SH-SY5Y (cell line): ENCODE data around the gene RNGTT.

ENCODE experiments used
- GATA2 ChIP-seq: IDR thresholded peaks from 2 replicates; pipeline ENCODE4 v1.6.1; 2011; ENCODE audit warnings: mild to moderate bottlenecking, low read depth, low read length
- GATA3 ChIP-seq: IDR thresholded peaks from 2 replicates; pipeline ENCODE4 v1.6.1; 2011; ENCODE audit warnings: low read depth, mild to moderate bottlenecking, low read length, moderate library complexity

DNA sequence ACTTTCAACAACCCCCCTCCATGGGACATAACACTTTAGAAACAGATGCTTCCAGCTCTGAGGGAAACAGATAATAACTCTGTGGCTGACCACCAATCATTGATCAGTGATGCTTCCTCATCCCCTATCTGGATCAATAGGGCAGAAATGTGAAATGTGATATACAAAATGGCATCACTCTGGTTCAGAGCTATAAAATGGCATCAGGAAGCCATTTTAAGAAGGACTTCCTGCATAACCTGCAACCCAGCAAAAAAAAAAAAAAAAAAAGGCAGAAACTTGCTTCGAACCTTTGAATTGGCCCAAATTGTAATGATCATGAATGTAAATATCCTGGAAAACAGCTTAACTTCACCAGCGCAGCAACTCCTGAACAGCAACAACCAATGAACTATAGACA lies 48.0 kb upstream of the RNGTT start:
- TF ChIP-seq GATA2, result no peak
- TF ChIP-seq GATA3, result no peak
